ENCODE results near the gene GALNT2.

GALNT2 gene

DNA sequence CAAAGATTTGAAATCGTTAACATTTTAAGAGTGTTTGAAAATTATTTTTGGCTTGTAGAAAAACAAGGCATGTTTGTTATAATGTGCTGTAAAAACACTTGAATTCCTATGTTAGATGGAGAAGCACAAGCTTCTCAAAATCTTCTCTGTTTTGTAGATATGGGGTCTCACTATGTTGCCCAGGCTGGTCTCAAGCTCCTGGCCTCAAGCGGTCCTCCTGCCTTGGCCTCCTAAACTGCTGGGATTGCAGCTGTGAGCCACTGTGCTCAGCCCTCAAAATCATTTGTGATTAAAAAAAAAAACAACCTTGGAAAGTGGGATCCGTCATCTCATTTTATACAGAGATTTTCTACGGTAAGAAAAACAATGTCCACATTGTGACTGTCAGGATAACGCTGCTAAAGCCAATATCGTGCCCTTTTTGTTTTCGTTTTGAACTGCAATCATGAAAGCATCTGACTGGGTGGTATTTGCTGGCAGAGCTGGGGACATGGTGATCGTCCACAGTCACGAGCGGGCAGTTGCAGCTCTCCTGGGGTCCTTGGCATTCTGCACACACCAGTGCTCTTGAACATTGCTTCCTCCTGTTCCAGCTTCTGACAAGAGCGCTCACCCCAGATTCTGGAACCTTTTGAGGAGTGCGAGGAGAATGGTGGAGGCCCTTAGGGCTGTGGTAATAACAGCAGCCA, 246.6 kb downstream of the GALNT2 start:
- no peaks in the 10 kb centered on the region for H4K20me1 ChIP-seq (ENCODE audit: insufficient read depth, low read length)
- no peaks in the 10 kb centered on the region for H3K9me2 ChIP-seq (replicated peaks; ENCODE audit: insufficient read depth, low read length)
- H3K4me3 ChIP-seq (ENCODE audit: low read length), result no peak overlapping the region
- H3K9ac ChIP-seq (ENCODE audit: low read length), result no peak overlapping the region
- H3F3A ChIP-seq (ENCODE audit: insufficient read depth, low read length), result no peaks in the 10 kb centered on the region
- no peaks in the 10 kb centered on the region for H3K27me3 ChIP-seq (replicated peaks; ENCODE audit: insufficient read depth, low read length)
- TF ChIP-seq EZH2phosphoT487 (IDR thresholded peaks at IDR 0.05; ENCODE audit: low read length), result no peak
- no peak for TF ChIP-seq EZH2 (optimal IDR thresholded peaks at IDR 0.05; ENCODE audit: low read depth, low read length)
- TF ChIP-seq, protein P1, sequence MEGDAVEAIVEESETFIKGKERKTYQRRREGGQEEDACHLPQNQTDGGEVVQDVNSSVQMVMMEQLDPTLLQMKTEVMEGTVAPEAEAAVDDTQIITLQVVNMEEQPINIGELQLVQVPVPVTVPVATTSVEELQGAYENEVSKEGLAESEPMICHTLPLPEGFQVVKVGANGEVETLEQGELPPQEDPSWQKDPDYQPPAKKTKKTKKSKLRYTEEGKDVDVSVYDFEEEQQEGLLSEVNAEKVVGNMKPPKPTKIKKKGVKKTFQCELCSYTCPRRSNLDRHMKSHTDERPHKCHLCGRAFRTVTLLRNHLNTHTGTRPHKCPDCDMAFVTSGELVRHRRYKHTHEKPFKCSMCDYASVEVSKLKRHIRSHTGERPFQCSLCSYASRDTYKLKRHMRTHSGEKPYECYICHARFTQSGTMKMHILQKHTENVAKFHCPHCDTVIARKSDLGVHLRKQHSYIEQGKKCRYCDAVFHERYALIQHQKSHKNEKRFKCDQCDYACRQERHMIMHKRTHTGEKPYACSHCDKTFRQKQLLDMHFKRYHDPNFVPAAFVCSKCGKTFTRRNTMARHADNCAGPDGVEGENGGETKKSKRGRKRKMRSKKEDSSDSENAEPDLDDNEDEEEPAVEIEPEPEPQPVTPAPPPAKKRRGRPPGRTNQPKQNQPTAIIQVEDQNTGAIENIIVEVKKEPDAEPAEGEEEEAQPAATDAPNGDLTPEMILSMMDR (IDR thresholded peaks at IDR 0.05; ENCODE audit: low read length), result no peak
- no peaks in the 10 kb centered on the region for H3K9me3 ChIP-seq (replicated peaks; ENCODE audit: insufficient read depth, low read length)
- H3K27ac ChIP-seq (ENCODE audit: low read length), result no peak overlapping the region
- no peaks in the 10 kb centered on the region for H3K36me3 ChIP-seq (replicated peaks; ENCODE audit: insufficient read depth, low read length)
- no peaks in the 10 kb centered on the region for H3K4me1 ChIP-seq (ENCODE audit: low read length)
- no peak for DNase-seq
- no peak overlapping the region for H2AFZ ChIP-seq (ENCODE audit: low read length)
- no peaks in the 10 kb centered on the region for H3K79me2 ChIP-seq (ENCODE audit: low read length)
- no peak overlapping the region for H3K4me2 ChIP-seq (ENCODE audit: low read depth, low read length)

DNA sequence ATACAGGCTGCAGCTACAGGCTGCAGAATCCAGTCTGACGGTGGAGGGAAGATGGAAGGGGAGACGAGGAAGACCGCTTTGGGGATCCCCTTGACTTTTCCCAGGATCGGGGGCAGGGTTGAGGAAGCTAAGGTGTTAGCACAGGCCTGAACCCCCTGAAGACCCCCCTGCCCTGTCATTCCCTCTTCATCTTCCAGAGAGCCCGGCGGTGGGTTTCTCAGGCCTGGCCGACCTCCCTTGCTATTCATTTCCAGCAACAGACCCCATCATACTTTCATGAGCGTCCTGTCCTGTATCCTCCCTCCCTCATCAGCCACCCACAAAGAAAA, 247.1 kb downstream of the GALNT2 start:
- no peak overlapping the region for H2AFZ ChIP-seq (ENCODE audit: low read length)
- H3K9me2 ChIP-seq (replicated peaks; ENCODE audit: insufficient read depth, low read length), result no peaks in the 10 kb centered on the region
- no peak overlapping the region for H3K9ac ChIP-seq (ENCODE audit: low read length)
- H3K4me2 ChIP-seq (ENCODE audit: low read depth, low read length), result no peak overlapping the region
- no peaks in the 10 kb centered on the region for H3K9me3 ChIP-seq (replicated peaks; ENCODE audit: insufficient read depth, low read length)
- no peak for DNase-seq
- no peaks in the 10 kb centered on the region for H3K4me1 ChIP-seq (ENCODE audit: low read length)
- H3K27me3 ChIP-seq (replicated peaks; ENCODE audit: insufficient read depth, low read length), result no peaks in the 10 kb centered on the region
- no peaks in the 10 kb centered on the region for H4K20me1 ChIP-seq (ENCODE audit: insufficient read depth, low read length)
- H3K27ac ChIP-seq (ENCODE audit: low read length), result no peak overlapping the region
- H3F3A ChIP-seq (ENCODE audit: insufficient read depth, low read length), result no peaks in the 10 kb centered on the region
- H3K36me3 ChIP-seq (replicated peaks; ENCODE audit: insufficient read depth, low read length), result no peaks in the 10 kb centered on the region
- no peak overlapping the region for H3K4me3 ChIP-seq (ENCODE audit: low read length)
- no peaks in the 10 kb centered on the region for H3K79me2 ChIP-seq (ENCODE audit: low read length)
- TF ChIP-seq, protein P1 (IDR thresholded peaks at IDR 0.05; ENCODE audit: low read length), result no peak

DNA sequence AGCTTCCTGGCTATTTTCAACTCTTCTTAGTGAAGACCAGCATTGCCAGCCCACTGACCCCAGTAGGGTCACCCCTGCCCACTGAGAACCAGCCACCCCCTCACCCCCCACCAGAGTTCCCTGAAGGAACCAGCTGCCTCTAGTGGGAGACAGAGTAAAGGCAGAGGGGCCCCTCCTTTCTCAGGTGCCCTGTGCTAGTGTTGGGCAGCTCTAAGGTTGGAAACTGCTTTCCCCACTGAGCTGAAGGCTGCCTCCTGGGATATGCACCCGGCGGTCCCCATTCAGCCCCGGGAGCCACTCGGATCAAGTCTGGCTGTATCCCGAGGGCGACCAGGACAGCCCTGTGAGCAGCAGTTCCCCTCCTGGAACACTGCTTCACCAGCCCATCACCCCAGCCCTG, 248.1 kb downstream of the GALNT2 start:
- Histone ChIP-seq H3K9me3 (replicated peaks; ENCODE audit: insufficient read depth, low read length) (no peaks in the 10 kb centered on the region), H3K9me2 (replicated peaks; ENCODE audit: insufficient read depth, low read length) (no peaks in the 10 kb centered on the region)
- TF ChIP-seq, protein P1 (IDR thresholded peaks at IDR 0.05; ENCODE audit: low read length), result no peak
- TF ChIP-seq EZH2phosphoT487 (IDR thresholded peaks at IDR 0.05; ENCODE audit: low read length) (no peak), EZH2 (optimal IDR thresholded peaks at IDR 0.05; ENCODE audit: low read depth, low read length) (no peak)

More for the DNA sequence above, 248.1 kb downstream of the GALNT2 start:
- DNase-seq, result no peak
- Histone ChIP-seq H2AFZ (ENCODE audit: low read length) (no peak overlapping the region), H3F3A (ENCODE audit: insufficient read depth, low read length) (no peaks in the 10 kb centered on the region), H3K4me1 (ENCODE audit: low read length) (no peaks in the 10 kb centered on the region), H4K20me1 (ENCODE audit: insufficient read depth, low read length) (no peaks in the 10 kb centered on the region), H3K9ac (ENCODE audit: low read length) (no peak overlapping the region), H3K4me2 (ENCODE audit: low read depth, low read length) (no peak overlapping the region), H3K27me3 (replicated peaks; ENCODE audit: insufficient read depth, low read length) (no peaks in the 10 kb centered on the region), H3K4me3 (ENCODE audit: low read length) (no peak overlapping the region), H3K79me2 (ENCODE audit: low read length) (no peaks in the 10 kb centered on the region), H3K36me3 (replicated peaks; ENCODE audit: insufficient read depth, low read length) (no peaks in the 10 kb centered on the region), H3K27ac (ENCODE audit: low read length) (no peak overlapping the region)

Data from MM.1S (cell line).